Panc1 (cell line): ENCODE results near the gene GUF1.

ENCODE experiments used
- POLR2AphosphoS5 ChIP-seq: IDR thresholded peaks from 2 replicates; pipeline ENCODE4 v1.6.1; 2012; ENCODE audit warnings: mild to moderate bottlenecking, low read depth, low read length, moderate library complexity
- TCF7L2 ChIP-seq: IDR thresholded peaks from 2 replicates; pipeline ENCODE4 v1.6.1; 2011; ENCODE audit warnings: mild to moderate bottlenecking, low read depth, low read length, inconsistent platforms
- TF ChIP-seq, protein P1 (sequence below): fragments of 450-650 bp; IDR thresholded peaks from 2 replicates; pipeline ENCODE4 v1.5.1; 2017; ENCODE audit warnings: mild to moderate bottlenecking

- TF ChIP-seq POLR2AphosphoS5 (no peak), TCF7L2 (no peak)
- TF ChIP-seq, protein P1, sequence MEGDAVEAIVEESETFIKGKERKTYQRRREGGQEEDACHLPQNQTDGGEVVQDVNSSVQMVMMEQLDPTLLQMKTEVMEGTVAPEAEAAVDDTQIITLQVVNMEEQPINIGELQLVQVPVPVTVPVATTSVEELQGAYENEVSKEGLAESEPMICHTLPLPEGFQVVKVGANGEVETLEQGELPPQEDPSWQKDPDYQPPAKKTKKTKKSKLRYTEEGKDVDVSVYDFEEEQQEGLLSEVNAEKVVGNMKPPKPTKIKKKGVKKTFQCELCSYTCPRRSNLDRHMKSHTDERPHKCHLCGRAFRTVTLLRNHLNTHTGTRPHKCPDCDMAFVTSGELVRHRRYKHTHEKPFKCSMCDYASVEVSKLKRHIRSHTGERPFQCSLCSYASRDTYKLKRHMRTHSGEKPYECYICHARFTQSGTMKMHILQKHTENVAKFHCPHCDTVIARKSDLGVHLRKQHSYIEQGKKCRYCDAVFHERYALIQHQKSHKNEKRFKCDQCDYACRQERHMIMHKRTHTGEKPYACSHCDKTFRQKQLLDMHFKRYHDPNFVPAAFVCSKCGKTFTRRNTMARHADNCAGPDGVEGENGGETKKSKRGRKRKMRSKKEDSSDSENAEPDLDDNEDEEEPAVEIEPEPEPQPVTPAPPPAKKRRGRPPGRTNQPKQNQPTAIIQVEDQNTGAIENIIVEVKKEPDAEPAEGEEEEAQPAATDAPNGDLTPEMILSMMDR: no peak
These were observed 15.6 kb upstream of the GUF1 start for GRCh38 chr4:44662623-44663005.
